Psoas muscle (tissue), 8 donors: ENCODE data around the gene ECI1. TPM values are rescaled to one million over a fixed set of nuclear protein-coding genes. Genes with fewer than 3 reads are reported as not detected.

Source experiments
- ATAC-seq, 4 donors: fragments of 200-7000 bp; cut with Tn5 transposase; one replicate each; pipeline ENCODE4 v1.9.1; 2020; ENCODE audit warnings: moderate library complexity in 3 of 4, mild to moderate bottlenecking in 2 of 4
- DNase-seq, 2 donors: peaks; one replicate each; pipeline ENCODE4 v3.0.0-alpha.2; 2020
- H3K27ac ChIP-seq: fragments of 200-600 bp; one replicate; pipeline ENCODE4 v1.8.0; 2022
- H3K27me3 ChIP-seq, 3 donors: fragments of 200-600 bp in 1 of 3; one replicate each; pipeline versions ENCODE4 v1.6.1 to v1.8.0; 2013 to 2022; ENCODE audit warnings: low read length in 2 of 3, mild to moderate bottlenecking in 2 of 3, moderate library complexity in 1 of 3; ENCODE audit not compliant: insufficient read depth in 3 of 3
- H3K36me3 ChIP-seq, 2 donors: fragments of 200-600 bp in 1 of 2; one replicate each; pipeline versions ENCODE4 v1.6.1 to v1.8.0; 2013 to 2022; ENCODE audit warnings: low read depth in 1 of 2, mild to moderate bottlenecking in 1 of 2, moderate library complexity in 1 of 2; ENCODE audit not compliant: insufficient read depth in 1 of 2
- H3K4me1 ChIP-seq: fragments of 200-600 bp; one replicate; pipeline ENCODE4 v1.8.0; 2022
- H3K4me3 ChIP-seq: fragments of 200-600 bp; one replicate; pipeline ENCODE4 v1.8.0; 2022; ENCODE audit warnings: mild to moderate bottlenecking
- H3K9me3 ChIP-seq: fragments of 200-600 bp; one replicate; pipeline ENCODE4 v1.8.0; 2022
- WGBS, 3 donors: extraction: QIAGEN DNeasy Blood & Tissue Kit; methylation state at CpG; one replicate each; pipeline versions ENCODE4 v1.1.6 to v1.1.7; 2013; 5-methylcytosine and 5-hydroxymethylcytosine counted together
- intact Hi-C, 2 donors: fragments of 100-400 bp; cut with DNase I; formaldehyde crosslinking; loops; one replicate each; pipeline versions ENCODE4 v1.11.0 to v1.14.2; 2022
- polyA plus RNA-seq, 3 donors: library from polyadenylated mRNA; stranded (reverse); fragments of 200-250 nt; gene quantifications; one replicate each; pipeline ENCODE4 v1.2.3, GENCODE V29; 2013
- total RNA-seq, 4 donors: library from RNA; stranded (reverse); fragmentation: NEBNext Ultra II Directional in 2 of 4; extraction: Animal tissue kit (Norgen Biotek cat#: 25700) in 2 of 4; gene quantifications; one replicate each; pipeline versions ENCODE4 v1.2.1 to v1.2.4, GENCODE V29; 2021 to 2023
- TF ChIP-seq, protein P1 (sequence below): fragments of 200-600 bp; IDR thresholded peaks from one replicate; pipeline ENCODE4 v1.8.0; 2022; ENCODE audit warnings: antibody characterized with exemption
- donor health status: healthy with polysubstance abuse.
- donor health status: DM: no; HTN: no; CAD: no; lungs with moderate emphysema.
- donor health status: Bipolar disorder and iron deficiency.
- donor health status: healthy.
- donor health status: DM: yes; HTN: yes; CAD: no.
- donor health status: DM: no; HTN: no; CAD: no.
- donor health status: DM: no; HTN: no; CAD: no.
- donor health status: DM: yes; HTN: yes; CAD: no.

Gene ECI1
- total and polyA plus RNA-seq, 7 donors = 81.7 to 205 (median 138) TPM

DNA sequence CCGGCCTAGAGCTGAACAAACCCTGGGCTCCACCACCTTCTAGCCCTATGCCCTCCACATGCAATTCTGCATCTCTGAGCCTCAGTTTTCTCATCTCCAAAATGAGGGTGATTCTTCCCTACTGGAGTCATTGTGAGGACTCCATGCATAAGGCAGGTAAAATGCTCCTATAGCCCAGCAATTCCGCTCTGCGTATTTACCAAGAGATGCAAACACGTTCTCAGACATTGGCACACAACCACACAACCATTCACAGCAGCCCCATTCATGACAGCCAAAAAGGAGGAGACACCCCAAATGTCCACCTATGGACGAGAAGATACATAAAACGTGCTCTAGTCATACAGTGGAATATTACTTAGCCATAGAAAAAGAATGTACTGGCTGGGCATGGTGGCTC is 51.1 kb downstream of the ECI1 start:
- Histone ChIP-seq H3K9me3 (no peaks in the 10 kb centered on the region), H3K27ac (no peak overlapping the region), H3K4me3 (no peak overlapping the region), H3K4me1 (peaks cover 11% of the 10 kb centered on the region), H3K36me3 (no peaks in the 10 kb centered on the region), H3K27me3 (peaks cover 0 to 26% (median 12%) of the 10 kb centered on the region in 3 donors)
- ATAC-seq (no peak), DNase-seq (no peak)
- intact Hi-C loops = no loop called here
- 86 to 93% (median 86%) methylated on average over 6 of the region's 6 CpGs for WGBS, 3 donors
- TF ChIP-seq, protein P1, sequence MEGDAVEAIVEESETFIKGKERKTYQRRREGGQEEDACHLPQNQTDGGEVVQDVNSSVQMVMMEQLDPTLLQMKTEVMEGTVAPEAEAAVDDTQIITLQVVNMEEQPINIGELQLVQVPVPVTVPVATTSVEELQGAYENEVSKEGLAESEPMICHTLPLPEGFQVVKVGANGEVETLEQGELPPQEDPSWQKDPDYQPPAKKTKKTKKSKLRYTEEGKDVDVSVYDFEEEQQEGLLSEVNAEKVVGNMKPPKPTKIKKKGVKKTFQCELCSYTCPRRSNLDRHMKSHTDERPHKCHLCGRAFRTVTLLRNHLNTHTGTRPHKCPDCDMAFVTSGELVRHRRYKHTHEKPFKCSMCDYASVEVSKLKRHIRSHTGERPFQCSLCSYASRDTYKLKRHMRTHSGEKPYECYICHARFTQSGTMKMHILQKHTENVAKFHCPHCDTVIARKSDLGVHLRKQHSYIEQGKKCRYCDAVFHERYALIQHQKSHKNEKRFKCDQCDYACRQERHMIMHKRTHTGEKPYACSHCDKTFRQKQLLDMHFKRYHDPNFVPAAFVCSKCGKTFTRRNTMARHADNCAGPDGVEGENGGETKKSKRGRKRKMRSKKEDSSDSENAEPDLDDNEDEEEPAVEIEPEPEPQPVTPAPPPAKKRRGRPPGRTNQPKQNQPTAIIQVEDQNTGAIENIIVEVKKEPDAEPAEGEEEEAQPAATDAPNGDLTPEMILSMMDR = no peak

DNA sequence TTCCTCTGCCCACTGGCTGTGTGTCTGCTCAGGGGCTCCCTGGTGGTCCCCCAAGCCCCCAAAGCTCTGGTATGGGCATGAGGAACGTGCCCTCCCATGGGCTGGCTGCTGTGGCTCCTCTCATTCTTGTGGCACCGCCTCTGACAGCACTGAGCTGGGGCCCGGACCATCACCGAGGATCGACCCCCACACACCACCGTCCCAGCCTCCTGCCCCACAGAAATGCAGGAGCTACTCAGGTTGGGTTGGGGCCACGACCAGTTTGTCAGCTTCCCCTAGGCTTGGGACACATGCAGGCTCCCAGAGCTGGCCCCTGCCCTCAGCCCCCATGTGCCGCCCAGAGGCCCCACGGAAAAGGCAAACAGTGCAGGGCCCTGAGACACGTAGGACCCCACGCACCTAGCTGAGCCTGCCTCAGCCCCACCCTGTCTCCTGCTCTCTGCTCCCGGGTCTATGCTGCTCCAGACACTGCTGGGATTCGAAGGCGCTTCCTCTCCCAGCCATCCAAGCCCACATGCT is 51.7 kb downstream of the ECI1 start:
- ATAC-seq = no peak
- WGBS, 3 donors = 59 to 62% (median 61%) methylated on average over 14 of the region's 14 CpGs

DNA sequence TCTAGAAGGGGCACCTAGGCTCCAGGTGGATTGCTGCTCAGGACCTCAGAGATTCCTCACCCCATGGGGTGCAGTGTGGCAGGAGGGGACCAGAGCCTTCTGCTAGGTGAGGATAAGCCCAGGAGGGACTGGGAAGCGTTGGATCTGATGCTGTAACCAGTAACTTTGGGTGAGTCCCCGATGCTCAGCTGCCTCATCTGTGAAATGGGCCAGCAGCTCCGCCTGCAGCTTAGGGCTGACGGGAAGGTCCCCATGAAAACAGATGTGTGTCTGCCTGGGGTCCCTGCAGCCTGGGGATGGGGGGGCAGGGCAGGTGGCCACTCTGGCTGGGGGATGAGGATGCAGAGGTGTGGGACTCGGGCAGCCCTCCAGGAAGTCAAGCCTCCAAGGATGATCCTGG is 52.3 kb downstream of the ECI1 start:
- no peak for DNase-seq
- TF ChIP-seq, protein P1 = no peak
- Histone ChIP-seq H3K9me3 (no peaks in the 10 kb centered on the region), H3K4me3 (no peak overlapping the region), H3K4me1 (peaks cover 8% of the 10 kb centered on the region), H3K27me3 (peaks cover 0 to 38% (median 19%) of the 10 kb centered on the region in 3 donors), H3K36me3 (no peaks in the 10 kb centered on the region), H3K27ac (no peak overlapping the region)
- WGBS, 3 donors = 61 to 68% (median 62%) methylated on average over 5 of the region's 5 CpGs
- no peak for ATAC-seq
- intact Hi-C loops = no loop called here

More for the DNA sequence above, 51.7 kb downstream of the ECI1 start:
- H3K27me3 ChIP-seq = peaks cover 0 to 32% (median 16%) of the 10 kb centered on the region in 3 donors
- no peak overlapping the region for H3K27ac ChIP-seq
- DNase-seq = no peak
- peaks cover 11% of the 10 kb centered on the region for H3K4me1 ChIP-seq
- H3K4me3 ChIP-seq = no peak overlapping the region
- no peaks in the 10 kb centered on the region for H3K9me3 ChIP-seq
- TF ChIP-seq, protein P1 = no peak
- intact Hi-C loops = no loop called here
- no peaks in the 10 kb centered on the region for H3K36me3 ChIP-seq

DNA sequence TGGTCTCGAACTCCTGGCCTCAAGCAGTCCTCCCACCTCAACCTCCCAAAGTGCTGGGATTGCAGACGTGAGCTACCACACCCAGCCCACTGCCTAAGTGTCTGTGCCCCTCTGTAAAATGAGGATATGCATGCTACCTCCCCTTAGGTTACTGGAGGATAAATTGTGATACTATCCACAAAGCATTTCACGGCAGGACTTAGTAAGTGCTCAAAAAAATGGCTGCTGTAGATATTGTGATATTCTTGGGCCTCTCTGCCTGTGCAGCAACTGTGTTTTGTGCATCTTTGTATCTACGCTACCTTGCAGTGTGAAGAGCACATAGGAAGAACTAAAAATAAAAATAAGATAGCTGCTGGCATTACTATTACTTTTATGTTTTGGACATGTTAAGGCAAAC is 53.1 kb downstream of the ECI1 start:
- intact Hi-C loops = no loop called here
- 67 to 76% (median 70%) methylated on average over 4 of the region's 4 CpGs for WGBS, 3 donors

More for the DNA sequence above, 53.1 kb downstream of the ECI1 start:
- Histone ChIP-seq H3K36me3 (no peaks in the 10 kb centered on the region), H3K4me3 (no peak overlapping the region), H3K27ac (no peak overlapping the region), H3K4me1 (peaks cover 8% of the 10 kb centered on the region), H3K27me3 (peaks cover 0 to 42% (median 20%) of the 10 kb centered on the region in 3 donors), H3K9me3 (no peaks in the 10 kb centered on the region)
- ATAC-seq = no peak
- TF ChIP-seq, protein P1 = no peak
- no peak for DNase-seq
